LHCN-M2 (cell line): ENCODE measurements around the gene TBX6. TPM values are rescaled to one million over a fixed set of nuclear protein-coding genes. Genes with fewer than 3 reads are reported as not detected.

Source experiments
- DNase-seq: peaks from one replicate; pipeline ENCODE4 v3.0.0-alpha.2; 2012; ENCODE audit warnings: low read depth
- total RNA-seq: library from RNA; depleted of rRNA; stranded (reverse); fragments of >200 nt; gene quantifications from 2 replicates; pipeline ENCODE4 v1.2.3, GENCODE V29; 2014

The TBX6 gene
- total RNA-seq, 1 experiment from 2014 or later, result 0.29 TPM

GRCh38 chr16:30114411-30114810, 22.7 kb upstream of the TBX6 start:
- no peak for DNase-seq

GRCh38 chr16:30113711-30114333, 22.1 kb upstream of the TBX6 start:
- DNase-seq, result peak; percentile 57

GRCh38 chr16:30113031-30113710, 21.4 kb upstream of the TBX6 start, which contains the start of gene GDPD3:
Gene GDPD3 (minus strand): TSS chr16:30113537. CDS start chr16:30113478, 59 bp downstream.
- peak; percentile 35 for DNase-seq

- DNase-seq, result peak; percentile 37
Measured at GRCh38 chr16:30112197-30113030, 20.7 kb upstream of the TBX6 start.

- DNase-seq, result peak; percentile 62
Measured at GRCh38 chr16:30110661-30111060, 18.9 kb upstream of the TBX6 start.

- DNase-seq, result no peak
Measured at GRCh38 chr16:30108059-30108850, 16.5 kb upstream of the TBX6 start.

GRCh38 chr16:30104492-30104891, 12.8 kb upstream of the TBX6 start:
- DNase-seq, result no peak

GRCh38 chr16:30104090-30104489, 12.4 kb upstream of the TBX6 start:
- DNase-seq, result no peak

- no peak for DNase-seq
Measured at GRCh38 chr16:30096862-30097563, 5.3 kb upstream of the TBX6 start.

- peak; percentile 72 for DNase-seq
Measured at GRCh38 chr16:30096105-30096861, 4.6 kb upstream of the TBX6 start, which contains the start of gene YPEL3. Gene YPEL3 (minus strand): TSS chr16:30096213. CDS start chr16:30095482, 731 bp downstream.

- no peak for DNase-seq
Measured at GRCh38 chr16:30095166-30096078, 3.7 kb upstream of the TBX6 start.

GRCh38 chr16:30094541-30095165, 2.9 kb upstream of the TBX6 start:
- DNase-seq, result no peak

GRCh38 chr16:30092373-30093010, 768 bp upstream of the TBX6 start:
- DNase-seq, result peak; percentile 51

- DNase-seq, result no peak
Measured at GRCh38 chr16:30090610-30091331, 953 bp downstream of the TBX6 start.

GRCh38 chr16:30088832-30089624, 2.7 kb downstream of the TBX6 start:
- DNase-seq, result no peak

- DNase-seq, result no peak
Measured at GRCh38 chr16:30088237-30088831, 3.4 kb downstream of the TBX6 start.
